Ectodermal cell (in vitro differentiated cells): ENCODE measurements around the gene FEZ2.

ENCODE experiments used
- H3K27ac ChIP-seq: 2 replicates; pipeline ENCODE4 v1.7.0; 2013; ENCODE audit warnings: mild to moderate bottlenecking, low read depth, low read length; ENCODE audit not compliant: insufficient read depth, poor library complexity, severe bottlenecking
- H3K27me3 ChIP-seq: 2 replicates; pipeline ENCODE4 v1.7.0; 2013; ENCODE audit warnings: mild to moderate bottlenecking, low read length; ENCODE audit not compliant: insufficient read depth, control insufficient read depth, poor library complexity, severe bottlenecking
- H3K36me3 ChIP-seq: one replicate; pipeline ENCODE4 v1.7.0; 2013; ENCODE audit warnings: low read length; ENCODE audit not compliant: control insufficient read depth, insufficient read depth
- H3K4me1 ChIP-seq: one replicate; pipeline ENCODE4 v1.7.0; 2013; ENCODE audit warnings: low read length; ENCODE audit not compliant: control insufficient read depth, insufficient read depth
- H3K4me3 ChIP-seq: 2 replicates; pipeline ENCODE4 v1.7.0; 2013; ENCODE audit warnings: low read depth, low read length, control low read depth; ENCODE audit not compliant: insufficient read depth
- H3K9me3 ChIP-seq: 2 replicates; pipeline ENCODE4 v1.7.0; 2013; ENCODE audit warnings: mild to moderate bottlenecking, low read length, moderate library complexity; ENCODE audit not compliant: control insufficient read depth
- WGBS, 2 experiments: methylation state at CpG; one replicate each; pipeline ENCODE4 v1.1.7; 2013; ENCODE audit warnings: missing lambda C conversion rate in 2 of 2; 5-methylcytosine and 5-hydroxymethylcytosine counted together

The FEZ2 gene

GRCh38 chr2:36574560-36574959 is 23.4 kb downstream of the FEZ2 start:
- peaks cover 28% of the 10 kb centered on the region for H3K36me3 ChIP-seq
- 88 to 90% methylated on average over 2 of the region's 2 CpGs for WGBS, 2 experiments
- no peaks in the 10 kb centered on the region for H3K4me1 ChIP-seq

GRCh38 chr2:36573165-36573564 is 24.8 kb downstream of the FEZ2 start:
- 100% methylated on average over 1 of the region's 1 CpG for WGBS, 2 experiments
- no peaks in the 10 kb centered on the region for H3K4me1 ChIP-seq
- no peak overlapping the region for H3K27ac ChIP-seq
- peaks cover 17% of the 10 kb centered on the region for H3K36me3 ChIP-seq
- no peaks in the 10 kb centered on the region for H3K27me3 ChIP-seq
- no peak overlapping the region for H3K4me3 ChIP-seq
- H3K9me3 ChIP-seq = no peaks in the 10 kb centered on the region

More at GRCh38 chr2:36574560-36574959, 23.4 kb downstream of the FEZ2 start:
- no peaks in the 10 kb centered on the region for H3K9me3 ChIP-seq
- no peaks in the 10 kb centered on the region for H3K27me3 ChIP-seq
- H3K4me3 ChIP-seq = no peak overlapping the region
- no peak overlapping the region for H3K27ac ChIP-seq

- H3K27me3 ChIP-seq = no peaks in the 10 kb centered on the region
- WGBS, 2 experiments = 80 to 92% methylated on average over 1 to 3 of the region's 4 CpGs
- no peak overlapping the region for H3K4me3 ChIP-seq
- H3K9me3 ChIP-seq = no peaks in the 10 kb centered on the region
- H3K4me1 ChIP-seq = no peaks in the 10 kb centered on the region
- no peak overlapping the region for H3K27ac ChIP-seq
- peaks cover 13% of the 10 kb centered on the region for H3K36me3 ChIP-seq
These were observed 25.3 kb downstream of the FEZ2 start for GRCh38 chr2:36572719-36573059.

- no peak overlapping the region for H3K4me3 ChIP-seq
- peaks cover 7% of the 10 kb centered on the region for H3K36me3 ChIP-seq
- no peaks in the 10 kb centered on the region for H3K27me3 ChIP-seq
- H3K27ac ChIP-seq = no peak overlapping the region
- WGBS, 2 experiments = 68 to 69% methylated on average over 2 to 3 of the region's 3 CpGs
- H3K9me3 ChIP-seq = no peaks in the 10 kb centered on the region
- H3K4me1 ChIP-seq = no peaks in the 10 kb centered on the region
These were observed 25.8 kb downstream of the FEZ2 start for GRCh38 chr2:36572054-36572718.

GRCh38 chr2:36570416-36570815 is 27.6 kb downstream of the FEZ2 start:
- H3K36me3 ChIP-seq = peaks cover 5% of the 10 kb centered on the region

GRCh38 chr2:36569267-36569856 is 28.6 kb downstream of the FEZ2 start:
- no peaks in the 10 kb centered on the region for H3K27me3 ChIP-seq

More at GRCh38 chr2:36570416-36570815, 27.6 kb downstream of the FEZ2 start:
- whole genome bisulfite sequencing, 2 experiments = 100% methylated on average over 1 of the region's 1 CpG; no CpG with 5 or more reads in 1 of the 2 experiments
- Histone ChIP-seq H3K4me1 (no peaks in the 10 kb centered on the region), H3K9me3 (no peaks in the 10 kb centered on the region), H3K27me3 (no peaks in the 10 kb centered on the region), H3K27ac (no peak overlapping the region), H3K4me3 (no peak overlapping the region)

GRCh38 chr2:36568516-36569246 is 29.3 kb downstream of the FEZ2 start:
- Histone ChIP-seq H3K4me1 (no peaks in the 10 kb centered on the region), H3K27me3 (no peaks in the 10 kb centered on the region), H3K36me3 (peaks cover 4% of the 10 kb centered on the region), H3K4me3 (no peak overlapping the region), H3K9me3 (no peaks in the 10 kb centered on the region), H3K27ac (no peak overlapping the region)
- 75 to 85% methylated on average over 4 to 6 of the region's 6 CpGs for WGBS, 2 experiments

More at GRCh38 chr2:36569267-36569856, 28.6 kb downstream of the FEZ2 start:
- 87 to 94% methylated on average over 3 of the region's 3 CpGs for WGBS, 2 experiments
- H3K4me3 ChIP-seq = no peak overlapping the region
- peaks cover 5% of the 10 kb centered on the region for H3K36me3 ChIP-seq
- no peaks in the 10 kb centered on the region for H3K9me3 ChIP-seq
- H3K27ac ChIP-seq = no peak overlapping the region
- H3K4me1 ChIP-seq = no peaks in the 10 kb centered on the region

GRCh38 chr2:36567711-36568408 is 30.1 kb downstream of the FEZ2 start:
- 96 to 100% methylated on average over 4 of the region's 6 CpGs for WGBS, 2 experiments
- Histone ChIP-seq H3K4me3 (no peak overlapping the region), H3K4me1 (no peaks in the 10 kb centered on the region), H3K9me3 (no peaks in the 10 kb centered on the region), H3K27ac (no peak overlapping the region), H3K27me3 (no peaks in the 10 kb centered on the region), H3K36me3 (no peaks in the 10 kb centered on the region)

- H3K27me3 ChIP-seq = no peaks in the 10 kb centered on the region
- H3K9me3 ChIP-seq = no peaks in the 10 kb centered on the region
- H3K4me1 ChIP-seq = no peaks in the 10 kb centered on the region
- no peak overlapping the region for H3K27ac ChIP-seq
- no peaks in the 10 kb centered on the region for H3K36me3 ChIP-seq
- WGBS, 2 experiments = 94 to 100% methylated on average over 4 of the region's 4 CpGs
- no peak overlapping the region for H3K4me3 ChIP-seq
These were observed 31.1 kb downstream of the FEZ2 start for GRCh38 chr2:36566887-36567286.

GRCh38 chr2:36565712-36566111 is 32.3 kb downstream of the FEZ2 start:
- 93 to 96% methylated on average over 4 of the region's 4 CpGs for WGBS, 2 experiments
- no peak overlapping the region for H3K4me3 ChIP-seq

More at GRCh38 chr2:36565712-36566111, 32.3 kb downstream of the FEZ2 start:
- no peaks in the 10 kb centered on the region for H3K27me3 ChIP-seq
- no peaks in the 10 kb centered on the region for H3K4me1 ChIP-seq
- H3K9me3 ChIP-seq = no peaks in the 10 kb centered on the region
- H3K27ac ChIP-seq = no peak overlapping the region
- H3K36me3 ChIP-seq = no peaks in the 10 kb centered on the region
